Measurements from ENCODE around the gene DENND5A. TPM values are rescaled to one million over a fixed set of nuclear protein-coding genes. Genes with fewer than 3 reads are reported as not detected.

DENND5A gene
- 35.9 to 50.2 TPM (median 42.6 TPM) in 5 replicates for total RNA-seq (2022; extraction: Qiagen RNA extraction; ENCODE audit: low read depth)

GRCh38 chr11:9265211-9266131 lies at the start of gene DENND5A:
TSS of gene DENND5A (minus strand) at chr11:9265350. CDS start at chr11:9265069, 281 bp downstream.

GRCh38 chr11:9314291-9315077 lies 49.3 kb upstream of the DENND5A start, which contains the start of gene TMEM41B:
TSS of gene TMEM41B (minus strand) at chr11:9314593. CDS start at chr11:9314441, 152 bp downstream.

DNA sequence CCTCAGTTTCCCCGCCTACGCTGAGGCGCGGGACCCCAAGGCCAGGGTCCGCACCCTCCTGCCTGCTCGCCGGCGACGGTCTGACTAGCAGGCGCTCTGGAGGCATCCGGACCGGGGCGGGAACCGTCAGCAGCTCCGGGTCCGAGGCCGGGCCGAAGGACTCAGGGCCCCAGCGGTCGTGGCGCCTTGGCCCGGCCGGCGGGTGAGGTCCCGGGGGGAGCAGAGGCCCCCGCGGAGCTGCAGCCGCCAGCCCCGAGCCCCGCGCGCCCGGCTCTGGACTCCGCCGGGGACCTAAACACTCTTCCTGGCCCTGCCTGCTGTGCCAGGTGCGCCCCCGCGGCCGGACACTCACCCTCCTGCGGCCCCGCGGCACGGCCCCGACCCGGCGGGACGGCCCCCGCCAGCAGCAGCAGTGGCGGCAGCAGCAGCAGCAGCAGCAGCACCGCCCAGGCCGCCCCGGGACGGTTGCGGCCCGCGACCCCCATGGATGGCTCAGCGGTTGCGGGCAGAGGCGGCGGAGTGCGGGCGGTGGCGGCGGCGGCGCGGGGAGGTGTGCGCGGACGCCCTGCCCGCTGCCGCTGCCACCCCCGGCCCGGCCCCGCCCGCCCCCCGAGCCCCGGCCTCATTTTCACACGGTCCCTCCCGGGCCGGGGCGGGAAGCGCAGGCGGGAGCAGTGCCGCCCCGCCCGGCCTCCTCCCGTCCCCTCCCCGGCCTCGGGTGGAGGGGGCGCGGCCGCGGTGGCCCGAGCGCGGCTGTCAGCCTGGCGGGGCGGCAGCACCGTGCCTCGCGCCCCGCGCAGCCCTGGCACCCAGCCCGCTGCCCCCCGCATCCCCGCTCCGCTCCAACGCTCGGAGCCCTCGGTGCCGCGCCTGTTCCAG lies 173.9 kb downstream of the DENND5A start, which contains the start of gene SCUBE2:
Gene SCUBE2, minus strand, starts transcription at position 556 of the 879 bp plus-strand sequence. Its CDS starts 71 bp downstream, at position 485.

Other genes with a start within 250 kb of the DENND5A start
- 0.31 to 0.89 TPM (median 0.75 TPM) in 5 replicates for gene SCUBE2, start 173.8 kb downstream of the DENND5A start, total RNA-seq (2022; extraction: Qiagen RNA extraction; ENCODE audit: low read depth)
- 20.1 to 27.6 TPM (median 25.1 TPM) in 5 replicates for gene TMEM41B, start 49.2 kb upstream of the DENND5A start, total RNA-seq (2022; extraction: Qiagen RNA extraction; ENCODE audit: low read depth)
- gene IPO7, start 119.3 kb upstream of the DENND5A start, total RNA-seq (2022; extraction: Qiagen RNA extraction; ENCODE audit: low read depth) = 76.4 to 105 TPM (median 101 TPM) in 5 replicates
- 9.1 to 11.7 TPM (median 10.0 TPM) in 5 replicates for gene ZNF143, start 195.7 kb upstream of the DENND5A start, total RNA-seq (2022; extraction: Qiagen RNA extraction; ENCODE audit: low read depth)